ENCODE results near the gene SERPINB5. TPM values are rescaled to one million over a fixed set of nuclear protein-coding genes. Genes with fewer than 3 reads are reported as not detected.
A peak's percentile ranks its signal among the peaks of the same experiment; 100 is the strongest.

Gene SERPINB5
- total RNA-seq, 1 experiment from 2014 or later = 26.2 TPM

GRCh38 chr18:63443829-63444228 lies 32.9 kb upstream of the SERPINB5 start:
- BruUV-seq (replicated peaks) = no TSS peak
- no peaks in the 10 kb centered on the region for H3K9me2 ChIP-seq (ENCODE audit: insufficient read depth)
- POLR2A ChIA-PET (ENCODE audit: unreplicated experiment) = no interaction called here
- no peaks in the 10 kb centered on the region for H3K27me3 ChIP-seq (ENCODE audit: insufficient read depth, low read depth)
- peaks cover 21% of the 10 kb centered on the region for H3K4me1 ChIP-seq (replicated peaks; ENCODE audit: insufficient read depth)
- no peaks in the 10 kb centered on the region for H3K79me2 ChIP-seq (ENCODE audit: low read depth)
- intact Hi-C loops (cut with micrococcal nuclease; ENCODE audit: unreplicated experiment) = loop anchor here (5.0 kb wide), 1 partner anchor 33 kb away; the partner anchor contains the start of gene SERPINB5
- no peaks in the 10 kb centered on the region for H4K20me1 ChIP-seq (ENCODE audit: insufficient read depth)
- CTCF ChIA-PET = no interaction called here
- H3K4me2 ChIP-seq = 0 out of 2 replicates have a peak overlapping the region, but pooled peaks have one; percentile 12
- no peak overlapping the region for H2AFZ ChIP-seq
- peaks cover 4% of the 10 kb centered on the region; the same call in 1 of the 2 replicates for H3F3A ChIP-seq (ENCODE audit: insufficient read depth, low read depth)
- no peak for TF ChIP-seq EZH2 (IDR thresholded peaks at IDR 0.05; ENCODE audit: low read depth)
- TF ChIP-seq CTCF (conservative IDR thresholded peaks at IDR 0.05) = no peak
- H3K9me3 ChIP-seq (ENCODE audit: insufficient read depth, low read depth) = no peaks in the 10 kb centered on the region
- H3K36me3 ChIP-seq (ENCODE audit: low read depth) = no peaks in the 10 kb centered on the region
- no peak overlapping the region for H3K4me3 ChIP-seq
- DNase-seq = peak in 1 of 2 experiments; percentile 43
- H3K27ac ChIP-seq = peak overlapping the region; percentile 74

GRCh38 chr18:63444580-63444979 lies 32.2 kb upstream of the SERPINB5 start:
- Histone ChIP-seq H2AFZ (no peak overlapping the region), H3K4me3 (no peak overlapping the region), H3K4me2 (0 out of 2 replicates have a peak overlapping the region, but pooled peaks have one; percentile 12), H3F3A (ENCODE audit: insufficient read depth, low read depth) (peaks cover 4% of the 10 kb centered on the region; the same call in 1 of the 2 replicates), H3K36me3 (ENCODE audit: low read depth) (no peaks in the 10 kb centered on the region), H3K4me1 (replicated peaks; ENCODE audit: insufficient read depth) (peaks cover 21% of the 10 kb centered on the region), H3K9me2 (ENCODE audit: insufficient read depth) (no peaks in the 10 kb centered on the region), H4K20me1 (ENCODE audit: insufficient read depth) (no peaks in the 10 kb centered on the region), H3K9me3 (ENCODE audit: insufficient read depth, low read depth) (no peaks in the 10 kb centered on the region), H3K27ac (peak overlapping the region; percentile 74), H3K27me3 (ENCODE audit: insufficient read depth, low read depth) (no peaks in the 10 kb centered on the region), H3K79me2 (ENCODE audit: low read depth) (no peaks in the 10 kb centered on the region)
- intact Hi-C loops (cut with micrococcal nuclease; ENCODE audit: unreplicated experiment) = loop anchor here (5.0 kb wide), 1 partner anchor 33 kb away; the partner anchor contains the start of gene SERPINB5
- CTCF ChIA-PET = no interaction called here
- peak in 1 of 2 experiments; percentile 79 for DNase-seq
- no TSS peak for BruUV-seq (replicated peaks)
- POLR2A ChIA-PET (ENCODE audit: unreplicated experiment) = interaction anchor here (0.5 kb wide), 1 partner anchor 464 kb away, joined by 4 read pairs; no protein-coding TSS in a partner anchor
- no peak for TF ChIP-seq CTCF (conservative IDR thresholded peaks at IDR 0.05)
- no peak for TF ChIP-seq EZH2 (IDR thresholded peaks at IDR 0.05; ENCODE audit: low read depth)

GRCh38 chr18:63445037-63445436 lies 31.7 kb upstream of the SERPINB5 start:
- BruUV-seq (replicated peaks) = no TSS peak
- peak overlapping the region; percentile 74 for H3K27ac ChIP-seq
- POLR2A ChIA-PET (ENCODE audit: unreplicated experiment) = interaction anchor here (0.5 kb wide), 1 partner anchor 464 kb away, joined by 4 read pairs; no protein-coding TSS in a partner anchor
- CTCF ChIA-PET = no interaction called here
- peaks cover 21% of the 10 kb centered on the region for H3K4me1 ChIP-seq (replicated peaks; ENCODE audit: insufficient read depth)
- no peaks in the 10 kb centered on the region for H3K79me2 ChIP-seq (ENCODE audit: low read depth)
- H3K9me3 ChIP-seq (ENCODE audit: insufficient read depth, low read depth) = no peaks in the 10 kb centered on the region
- no peak overlapping the region for H2AFZ ChIP-seq
- H3K9me2 ChIP-seq (ENCODE audit: insufficient read depth) = no peaks in the 10 kb centered on the region
- no peak for DNase-seq
- H3K27me3 ChIP-seq (ENCODE audit: insufficient read depth, low read depth) = no peaks in the 10 kb centered on the region
- H3K36me3 ChIP-seq (ENCODE audit: low read depth) = no peaks in the 10 kb centered on the region
- H3K4me3 ChIP-seq = no peak overlapping the region
- intact Hi-C loops (cut with micrococcal nuclease; ENCODE audit: unreplicated experiment) = no loop called here
- H3F3A ChIP-seq (ENCODE audit: insufficient read depth, low read depth) = peaks cover 4% of the 10 kb centered on the region; the same call in 1 of the 2 replicates
- no peak for TF ChIP-seq EZH2 (IDR thresholded peaks at IDR 0.05; ENCODE audit: low read depth)
- TF ChIP-seq CTCF (conservative IDR thresholded peaks at IDR 0.05) = no peak
- H3K4me2 ChIP-seq = no peak overlapping the region
- H4K20me1 ChIP-seq (ENCODE audit: insufficient read depth) = no peaks in the 10 kb centered on the region
